Activated B cell treated with CpG ODN at 0.5 μM for 24 hours (primary cell): ENCODE results near the gene SP5. TPM values are rescaled to one million over a fixed set of nuclear protein-coding genes. Genes with fewer than 3 reads are reported as not detected.

Experiments
- ATAC-seq: fragments of 200-7000 bp; cut with Tn5 transposase; one replicate; pipeline ENCODE4 v1.10.0; 2021; ENCODE audit warnings: low read depth, mild to moderate bottlenecking, moderate library complexity
- CTCF ChIA-PET: fragments of 350-600 bp; sonication (Branson Sonifier 250); formaldehyde crosslinking; loops from one replicate; lab custom pipeline; 2021; ENCODE audit warnings: antibody characterized with exemption; lab: Charles Lee
- POLR2A ChIA-PET: fragments of 350-600 bp; sonication (Branson Sonifier 250); formaldehyde crosslinking; loops from one replicate; lab custom pipeline; 2021; ENCODE audit warnings: antibody characterized with exemption; lab: Charles Lee
- DNase-seq: peaks from one replicate; pipeline ENCODE4 v3.0.0; 2022
- H3K27ac Mint-ChIP-seq: one replicate; pipeline ENCODE4 v1.8.0; 2020; ENCODE audit warnings: mixed read lengths
- H3K27me3 Mint-ChIP-seq: one replicate; pipeline ENCODE4 v1.8.0; 2021; ENCODE audit warnings: mixed read lengths
- H3K36me3 Mint-ChIP-seq: one replicate; pipeline ENCODE4 v1.8.0; 2021; ENCODE audit warnings: low read depth, mixed read lengths
- H3K4me1 Mint-ChIP-seq: one replicate; pipeline ENCODE4 v1.8.0; 2021; ENCODE audit warnings: mixed read lengths
- H3K4me3 Mint-ChIP-seq: one replicate; pipeline ENCODE4 v1.8.0; 2020; ENCODE audit warnings: mild to moderate bottlenecking, mixed read lengths
- H3K9me3 Mint-ChIP-seq: one replicate; pipeline ENCODE4 v1.8.0; 2020; ENCODE audit warnings: mixed read lengths
- CTCF ChIP-seq: fragments of 200-600 bp; IDR thresholded peaks from one replicate; pipeline ENCODE4 v1.8.0; 2022; ENCODE audit warnings: antibody characterized with exemption, mild to moderate bottlenecking
- intact Hi-C: fragments of 100-400 bp; cut with micrococcal nuclease; formaldehyde crosslinking; loops from one replicate; pipeline ENCODE4 v1.15.1; 2024
- total RNA-seq: library from RNA; stranded (reverse); gene quantifications from 2 replicates; pipeline ENCODE4 v1.2.3, GENCODE V29; 2022

SP5 gene
- total RNA-seq, 1 donor from 2014 or later = not detected

DNA sequence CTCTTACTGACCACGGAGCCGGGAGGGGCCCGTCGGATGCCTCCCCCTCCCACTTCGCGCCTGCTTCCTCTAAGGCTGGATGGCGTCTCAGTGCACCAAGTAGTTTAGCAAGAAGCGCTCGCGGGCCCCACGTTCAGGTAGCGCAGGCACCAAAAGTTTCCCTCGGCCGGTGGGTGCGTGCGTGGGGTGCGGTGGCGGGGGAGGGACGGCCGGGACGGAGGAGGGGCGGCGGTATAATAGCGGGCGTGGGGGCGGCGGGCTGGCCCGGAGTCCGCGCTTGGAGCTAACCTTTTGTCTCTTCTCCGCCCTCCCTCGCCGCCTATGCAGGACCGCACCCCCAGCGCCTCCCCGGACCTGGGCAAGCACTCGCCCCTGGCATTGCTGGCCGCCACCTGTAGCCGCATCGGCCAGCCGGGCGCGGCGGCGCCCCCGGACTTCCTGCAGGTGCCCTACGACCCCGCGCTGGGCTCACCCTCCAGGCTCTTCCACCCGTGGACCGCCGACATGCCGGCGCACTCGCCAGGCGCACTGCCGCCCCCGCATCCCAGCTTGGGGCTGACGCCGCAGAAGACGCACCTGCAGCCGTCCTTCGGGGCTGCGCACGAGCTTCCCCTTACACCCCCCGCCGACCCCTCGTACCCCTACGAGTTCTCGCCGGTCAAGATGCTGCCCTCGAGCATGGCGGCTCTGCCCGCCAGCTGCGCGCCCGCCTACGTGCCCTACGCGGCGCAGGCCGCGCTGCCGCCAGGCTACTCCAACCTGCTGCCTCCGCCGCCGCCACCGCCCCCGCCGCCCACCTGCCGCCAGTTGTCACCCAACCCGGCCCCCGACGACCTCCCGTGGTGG is 1.0 kb downstream of the SP5 start:
- ChIA-PET POLR2A (no interaction called here), CTCF (no interaction called here)
- Mint-ChIP-seq H3K4me3 (peak overlapping the region; percentile 71), H3K36me3 (no peaks in the 10 kb centered on the region), H3K4me1 (peaks cover 12% of the 10 kb centered on the region), H3K9me3 (no peaks in the 10 kb centered on the region), H3K27me3 (peaks cover 54% of the 10 kb centered on the region), H3K27ac (no peak overlapping the region)
- intact Hi-C loops = loop anchor here (2.0 to 5.0 kb wide), 2 partner anchors 99 to 1366 kb away; no protein-coding TSS in a partner anchor
- no peak for TF ChIP-seq CTCF
- ATAC-seq (no peak), DNase-seq (no peak)

DNA sequence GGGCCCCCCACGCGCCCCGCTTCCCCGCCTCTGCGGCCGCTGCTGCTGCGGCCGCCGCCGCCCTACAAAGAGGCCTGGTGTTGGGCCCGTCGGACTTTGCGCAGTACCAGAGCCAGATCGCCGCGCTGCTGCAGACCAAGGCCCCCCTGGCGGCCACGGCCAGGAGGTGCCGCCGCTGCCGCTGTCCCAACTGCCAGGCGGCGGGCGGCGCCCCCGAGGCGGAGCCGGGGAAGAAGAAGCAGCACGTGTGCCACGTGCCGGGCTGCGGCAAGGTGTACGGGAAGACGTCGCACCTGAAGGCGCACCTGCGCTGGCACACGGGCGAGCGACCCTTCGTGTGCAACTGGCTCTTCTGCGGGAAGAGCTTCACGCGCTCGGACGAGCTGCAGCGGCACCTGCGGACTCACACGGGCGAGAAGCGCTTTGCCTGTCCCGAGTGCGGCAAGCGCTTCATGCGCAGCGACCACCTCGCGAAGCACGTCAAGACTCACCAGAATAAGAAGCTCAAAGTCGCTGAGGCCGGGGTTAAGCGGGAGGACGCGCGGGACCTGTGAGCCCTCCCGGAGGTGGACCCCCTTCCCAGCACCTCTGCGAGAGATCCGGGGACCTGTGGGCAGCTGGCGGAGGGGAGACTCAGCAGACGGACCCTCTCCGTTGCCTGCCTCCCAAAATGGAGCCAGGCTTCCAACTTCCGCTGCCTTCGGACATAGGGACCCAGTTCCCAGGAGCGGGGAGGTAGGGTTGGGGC is 1.9 kb downstream of the SP5 start:
- DNase-seq = no peak
- CTCF ChIA-PET = no interaction called here
- intact Hi-C loops = loop anchor here (5.0 kb wide), 1 partner anchor 1365 kb away; no protein-coding TSS in a partner anchor
- no peak for ATAC-seq
- H3K27me3 Mint-ChIP-seq = peaks cover 55% of the 10 kb centered on the region
- no peaks in the 10 kb centered on the region for H3K9me3 Mint-ChIP-seq
- H3K4me3 Mint-ChIP-seq = no peak overlapping the region
- H3K4me1 Mint-ChIP-seq = peaks cover 12% of the 10 kb centered on the region
- POLR2A ChIA-PET = no interaction called here
- H3K27ac Mint-ChIP-seq = no peak overlapping the region
- no peak for TF ChIP-seq CTCF
- H3K36me3 Mint-ChIP-seq = no peaks in the 10 kb centered on the region

DNA sequence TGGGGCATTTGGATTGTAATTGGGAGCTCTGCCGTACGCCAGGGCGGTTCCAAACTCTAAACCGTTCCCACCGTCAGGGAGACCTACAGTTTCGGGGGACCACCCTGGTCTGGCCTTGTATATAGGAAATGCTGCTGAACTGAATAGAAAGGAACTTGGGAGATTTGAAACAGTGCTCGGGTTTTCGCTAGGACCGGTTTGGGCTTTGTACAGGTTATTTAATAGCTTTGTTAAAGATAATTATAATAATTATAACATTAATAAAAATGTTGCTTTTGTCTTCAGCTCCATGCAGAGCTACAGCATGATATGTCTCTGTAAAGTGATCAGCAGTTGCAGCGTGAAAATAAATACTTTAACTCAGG is 2.4 kb downstream of the SP5 start:
- peaks cover 12% of the 10 kb centered on the region for H3K4me1 Mint-ChIP-seq
- peaks cover 50% of the 10 kb centered on the region for H3K27me3 Mint-ChIP-seq
- no peak for DNase-seq
- H3K27ac Mint-ChIP-seq = no peak overlapping the region
- no peak for ATAC-seq
- CTCF ChIA-PET = no interaction called here
- H3K9me3 Mint-ChIP-seq = no peaks in the 10 kb centered on the region
- H3K4me3 Mint-ChIP-seq = no peak overlapping the region
- no peaks in the 10 kb centered on the region for H3K36me3 Mint-ChIP-seq
- POLR2A ChIA-PET = no interaction called here
- intact Hi-C loops = loop anchor here (5.0 kb wide), 1 partner anchor 1365 kb away; no protein-coding TSS in a partner anchor
- no peak for TF ChIP-seq CTCF

DNA sequence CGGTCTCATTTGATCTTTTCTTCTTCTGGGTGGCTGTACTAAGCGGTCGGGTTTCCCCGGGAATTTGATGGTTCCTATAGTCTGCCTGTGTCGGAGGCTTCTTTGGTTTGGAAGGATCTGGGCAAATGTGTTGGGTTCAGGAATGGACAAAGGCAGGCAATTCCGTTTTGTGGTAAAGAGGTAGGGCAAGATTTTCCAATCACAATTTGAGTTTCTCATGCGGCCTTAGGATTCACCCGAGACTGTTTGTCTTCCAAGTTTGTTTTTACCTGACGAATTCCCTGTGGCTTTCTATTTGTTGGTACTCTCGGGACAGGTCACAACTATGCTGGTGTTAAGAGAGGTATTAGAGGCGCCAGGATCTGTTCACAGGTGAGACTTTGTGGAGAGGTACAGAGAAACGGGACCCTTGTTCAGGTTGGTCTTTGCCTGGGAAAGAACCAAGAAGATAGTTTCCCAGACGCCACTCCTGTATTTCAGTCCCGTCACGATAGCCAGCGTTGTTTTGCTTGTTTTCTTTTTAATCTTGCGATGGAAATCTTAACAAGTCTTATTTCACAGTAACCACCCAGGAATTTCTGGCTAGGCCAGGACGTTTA is 3.0 kb downstream of the SP5 start:
- Mint-ChIP-seq H3K4me3 (no peak overlapping the region), H3K4me1 (peaks cover 12% of the 10 kb centered on the region), H3K27me3 (peaks cover 47% of the 10 kb centered on the region), H3K27ac (no peak overlapping the region), H3K9me3 (no peaks in the 10 kb centered on the region), H3K36me3 (no peaks in the 10 kb centered on the region)
- intact Hi-C loops = loop anchor here (5.0 kb wide), 1 partner anchor 1364 kb away; no protein-coding TSS in a partner anchor
- ChIA-PET CTCF (no interaction called here), POLR2A (no interaction called here)
- ATAC-seq = no peak
- DNase-seq = no peak
- TF ChIP-seq CTCF = no peak

- no peaks in the 10 kb centered on the region for H3K36me3 Mint-ChIP-seq
- intact Hi-C loops = loop anchor here (5.0 kb wide), 1 partner anchor 1362 kb away; no protein-coding TSS in a partner anchor
- H3K27ac Mint-ChIP-seq = no peak overlapping the region
- POLR2A ChIA-PET = no interaction called here
- peaks cover 46% of the 10 kb centered on the region for H3K27me3 Mint-ChIP-seq
- DNase-seq (no peak), ATAC-seq (no peak)
- no peak overlapping the region for H3K4me3 Mint-ChIP-seq
- no peak for TF ChIP-seq CTCF
- peaks cover 8% of the 10 kb centered on the region for H3K4me1 Mint-ChIP-seq
- CTCF ChIA-PET = no interaction called here
- no peaks in the 10 kb centered on the region for H3K9me3 Mint-ChIP-seq
Observed at GRCh38 chr2:170719810-170720209, 4.7 kb downstream of the SP5 start.
